Liver (tissue), 2 donors: ENCODE results near the gene GOLGA6B.
"Not testable (repeated sequence)": the region's sequence is repeated elsewhere in the genome, so short reads cannot be mapped to it uniquely, and the experiment has no call there.

Experiments used
- CTCF ChIP-seq: fragments of 150-350 bp; IDR thresholded peaks from 2 replicates; pipeline ENCODE4 v1.5.1; 2017; ENCODE audit warnings: improper control_type of control experiment, low read depth, low read length; ENCODE audit not compliant: missing input control
- MAX ChIP-seq: IDR thresholded peaks from 2 replicates; pipeline ENCODE4 v1.6.1; 2016; ENCODE audit warnings: antibody characterized with exemption
- REST ChIP-seq: IDR thresholded peaks from 2 replicates; pipeline ENCODE4 v1.6.1; 2016; ENCODE audit warnings: antibody characterized with exemption, mild to moderate bottlenecking
- YY1 ChIP-seq: IDR thresholded peaks from 2 replicates; pipeline ENCODE4 v1.6.1; 2016; ENCODE audit warnings: antibody characterized with exemption, mild to moderate bottlenecking
- donor health status: healthy.

GRCh38 chr15:72623854-72624253 is 30.6 kb upstream of the GOLGA6B start:
- not testable (repeated sequence) for TF ChIP-seq CTCF, REST, YY1, MAX
